ENCODE measurements around the gene GCN1. TPM values are rescaled to one million over a fixed set of nuclear protein-coding genes. Genes with fewer than 3 reads are reported as not detected.

Gene GCN1
- total and polyA plus RNA-seq, 2 experiments from 2014 or later = 28.2 to 197 TPM

- H3K4me1 ChIP-seq (ENCODE audit: insufficient read depth) = peaks cover 47% of the 10 kb centered on the region
These were observed 47.2 kb upstream of the GCN1 start for GRCh38 chr12:120241561-120242274.

GRCh38 chr12:120240495-120240833 is 45.9 kb upstream of the GCN1 start:
- Histone ChIP-seq H3K9me2 (replicated peaks; ENCODE audit: insufficient read depth) (no peaks in the 10 kb centered on the region), H3K36me3 (replicated peaks; ENCODE audit: insufficient read depth, low read depth) (no peaks in the 10 kb centered on the region), H4K20me1 (ENCODE audit: insufficient read depth, poor library complexity, severe bottlenecking) (peaks cover 40% of the 10 kb centered on the region), H3K79me2 (peaks cover 97% of the 10 kb centered on the region), H3K4me3 (no peak overlapping the region), H3K27me3 (no peaks in the 10 kb centered on the region), H2AFZ (no peak overlapping the region), H3K9me3 (ENCODE audit: low read depth) (no peaks in the 10 kb centered on the region), H3K4me2 (no peak overlapping the region), H3K4me1 (ENCODE audit: insufficient read depth) (peaks cover 54% of the 10 kb centered on the region), H3K27ac (no peak overlapping the region)
- no peak for DNase-seq (ENCODE audit: low spot score)
- no peak for TF ChIP-seq CTCF (IDR thresholded peaks at IDR 0.05; ENCODE audit: poor library complexity)
- TF ChIP-seq EZH2phosphoT487 (IDR thresholded peaks at IDR 0.05; ENCODE audit: low read depth, severe bottlenecking, unreplicated experiment) = no peak
- TF ChIP-seq EZH2 (IDR thresholded peaks at IDR 0.05; ENCODE audit: borderline replicate concordance) = no peak
- WGBS (ENCODE audit: low lambda C conversion rate, missing lambda C conversion rate) = 85% methylated on average over 5 of the region's 5 CpGs

More at GRCh38 chr12:120241561-120242274, 47.2 kb upstream of the GCN1 start:
- H3K27ac ChIP-seq = no peak overlapping the region
- TF ChIP-seq EZH2phosphoT487 (IDR thresholded peaks at IDR 0.05; ENCODE audit: low read depth, severe bottlenecking, unreplicated experiment) (no peak), EZH2 (IDR thresholded peaks at IDR 0.05; ENCODE audit: borderline replicate concordance) (no peak), CTCF (IDR thresholded peaks at IDR 0.05; ENCODE audit: poor library complexity) (no peak)
- H3K9me3 ChIP-seq (ENCODE audit: low read depth) = no peaks in the 10 kb centered on the region
- no peaks in the 10 kb centered on the region for H3K9me2 ChIP-seq (replicated peaks; ENCODE audit: insufficient read depth)
- H2AFZ ChIP-seq = no peak overlapping the region
- H4K20me1 ChIP-seq (ENCODE audit: insufficient read depth, poor library complexity, severe bottlenecking) = peaks cover 48% of the 10 kb centered on the region
- 73% methylated on average over 9 of the region's 9 CpGs for WGBS (ENCODE audit: low lambda C conversion rate, missing lambda C conversion rate)
- no peak overlapping the region for H3K4me2 ChIP-seq
- H3K27me3 ChIP-seq = no peaks in the 10 kb centered on the region
- H3K79me2 ChIP-seq = peaks cover 96% of the 10 kb centered on the region
- no peak overlapping the region for H3K4me3 ChIP-seq
- DNase-seq (ENCODE audit: low spot score) = no peak
- H3K36me3 ChIP-seq (replicated peaks; ENCODE audit: insufficient read depth, low read depth) = no peaks in the 10 kb centered on the region

- no peak overlapping the region for H2AFZ ChIP-seq
- H3K27me3 ChIP-seq = no peaks in the 10 kb centered on the region
- H3K79me2 ChIP-seq = peaks cover 94% of the 10 kb centered on the region
- H3K4me3 ChIP-seq = no peak overlapping the region
- WGBS (ENCODE audit: low lambda C conversion rate, missing lambda C conversion rate) = 90% methylated on average over 2 of the region's 2 CpGs
- H3K4me2 ChIP-seq = no peak overlapping the region
- peaks cover 55% of the 10 kb centered on the region for H3K4me1 ChIP-seq (ENCODE audit: insufficient read depth)
- peaks cover 40% of the 10 kb centered on the region for H4K20me1 ChIP-seq (ENCODE audit: insufficient read depth, poor library complexity, severe bottlenecking)
- no peaks in the 10 kb centered on the region for H3K9me2 ChIP-seq (replicated peaks; ENCODE audit: insufficient read depth)
- no peak for DNase-seq (ENCODE audit: low spot score)
- TF ChIP-seq CTCF (IDR thresholded peaks at IDR 0.05; ENCODE audit: poor library complexity) = no peak
- no peak for TF ChIP-seq EZH2 (IDR thresholded peaks at IDR 0.05; ENCODE audit: borderline replicate concordance)
- TF ChIP-seq EZH2phosphoT487 (IDR thresholded peaks at IDR 0.05; ENCODE audit: low read depth, severe bottlenecking, unreplicated experiment) = no peak
- no peak overlapping the region for H3K27ac ChIP-seq
- no peaks in the 10 kb centered on the region for H3K9me3 ChIP-seq (ENCODE audit: low read depth)
- H3K36me3 ChIP-seq (replicated peaks; ENCODE audit: insufficient read depth, low read depth) = no peaks in the 10 kb centered on the region
These were observed 45.4 kb upstream of the GCN1 start for GRCh38 chr12:120239776-120240494.
